H9 (cell line): ENCODE results near the gene TMEM147. TPM values are rescaled to one million over a fixed set of nuclear protein-coding genes. Genes with fewer than 3 reads are reported as not detected.
A peak's percentile ranks its signal among the peaks of the same experiment; 100 is the strongest.

Experiments used
- DNase-seq: peaks from one replicate; pipeline ENCODE4 v3.0.0-alpha.2; 2017
- H2AFZ ChIP-seq: one replicate; pipeline ENCODE4 v1.6.1; 2013; ENCODE audit warnings: mild to moderate bottlenecking, low read length, control low read depth, moderate library complexity
- H2AK5ac ChIP-seq: 2 replicates; pipeline ENCODE4 v1.6.1; 2013; ENCODE audit warnings: low read length, control low read depth, mixed read lengths; ENCODE audit not compliant: insufficient read length
- H2BK120ac ChIP-seq: one replicate; pipeline ENCODE4 v1.6.1; 2013; ENCODE audit warnings: low read depth, mild to moderate bottlenecking, low read length, control low read depth, inconsistent platforms; ENCODE audit not compliant: poor library complexity, severe bottlenecking
- H2BK12ac ChIP-seq: 2 replicates; pipeline ENCODE4 v1.6.1; 2013; ENCODE audit warnings: low read length, control low read depth, mixed read lengths, low read depth; ENCODE audit not compliant: insufficient read length
- H2BK15ac ChIP-seq: 2 replicates; pipeline ENCODE4 v1.6.1; 2013; ENCODE audit warnings: low read depth, low read length, control low read depth
- H2BK20ac ChIP-seq: one replicate; pipeline ENCODE4 v1.6.1; 2013; ENCODE audit warnings: low read depth, mild to moderate bottlenecking, low read length, control low read depth, inconsistent platforms; ENCODE audit not compliant: poor library complexity, severe bottlenecking
- H2BK5ac ChIP-seq: 2 replicates; pipeline ENCODE4 v1.6.1; 2013; ENCODE audit warnings: low read length, control low read depth, mixed read lengths; ENCODE audit not compliant: insufficient read length
- H3K14ac ChIP-seq: 2 replicates; pipeline ENCODE4 v1.6.1; 2013; ENCODE audit warnings: low read length, control low read depth; ENCODE audit not compliant: insufficient read depth
- H3K18ac ChIP-seq: 2 replicates; pipeline ENCODE4 v1.6.1; 2013; ENCODE audit warnings: low read depth, mild to moderate bottlenecking, mixed read lengths, low read length, control low read depth; ENCODE audit not compliant: insufficient read length
- H3K23ac ChIP-seq: 2 replicates; pipeline ENCODE4 v1.6.1; 2013; ENCODE audit warnings: low read length, control low read depth, mixed read lengths, low read depth; ENCODE audit not compliant: insufficient read length
- H3K23me2 ChIP-seq: 2 replicates; pipeline ENCODE4 v1.6.1; 2013; ENCODE audit warnings: low read depth, mild to moderate bottlenecking, mixed read lengths, low read length, control low read depth; ENCODE audit not compliant: insufficient read length, poor library complexity, severe bottlenecking
- H3K27ac ChIP-seq: 2 replicates; pipeline ENCODE4 v1.5.1; 2013; ENCODE audit warnings: low read length, control low read depth, mixed read lengths, low read depth; ENCODE audit not compliant: insufficient read length
- H3K27me3 ChIP-seq: 2 replicates; pipeline ENCODE4 v1.6.1; 2013; ENCODE audit warnings: low read length, control low read depth, inconsistent platforms; ENCODE audit not compliant: insufficient read depth
- H3K4ac ChIP-seq: 2 replicates; pipeline ENCODE4 v1.6.1; 2013; ENCODE audit warnings: low read depth, mild to moderate bottlenecking, control low read depth, inconsistent platforms, low read length, moderate library complexity
- H3K4me1 ChIP-seq: 2 replicates; pipeline ENCODE4 v1.6.1; 2013; ENCODE audit warnings: low read length, control low read depth, inconsistent platforms; ENCODE audit not compliant: insufficient read depth
- H3K4me2 ChIP-seq: 2 replicates; pipeline ENCODE4 v1.6.1; 2013; ENCODE audit warnings: low read length, control low read depth, mixed read lengths; ENCODE audit not compliant: insufficient read length, insufficient read depth
- H3K56ac ChIP-seq: 2 replicates; pipeline ENCODE4 v1.6.1; 2013; ENCODE audit warnings: low read depth, mild to moderate bottlenecking, mixed read lengths, low read length, control low read depth; ENCODE audit not compliant: insufficient read length
- H3K79me1 ChIP-seq: 2 replicates; pipeline ENCODE4 v1.6.1; 2013; ENCODE audit warnings: low read depth, mild to moderate bottlenecking, moderate library complexity, low read length, control low read depth, inconsistent platforms; ENCODE audit not compliant: insufficient read depth, poor library complexity, severe bottlenecking
- H3K79me2 ChIP-seq: 2 replicates; pipeline ENCODE4 v1.6.1; 2013; ENCODE audit warnings: low read length, control low read depth, inconsistent platforms; ENCODE audit not compliant: insufficient read depth
- H3K9ac ChIP-seq: 2 replicates; pipeline ENCODE4 v1.6.1; 2013; ENCODE audit warnings: low read length, control low read depth, mixed read lengths; ENCODE audit not compliant: insufficient read length; ENCODE audit errors: extremely low read depth
- H3K9me3 ChIP-seq: one replicate; pipeline ENCODE4 v1.6.1; 2013; ENCODE audit warnings: low read depth, low read length, inconsistent platforms; ENCODE audit not compliant: control insufficient read depth
- H3T11ph ChIP-seq: one replicate; pipeline ENCODE4 v1.6.1; 2013; ENCODE audit warnings: mild to moderate bottlenecking, low read length, control low read depth, inconsistent platforms
- H4K20me1 ChIP-seq: one replicate; pipeline ENCODE4 v1.6.1; 2013; ENCODE audit not compliant: control insufficient read depth, insufficient read length, insufficient read depth
- H4K5ac ChIP-seq: 2 replicates; pipeline ENCODE4 v1.6.1; 2013; ENCODE audit warnings: low read depth, mild to moderate bottlenecking, mixed read lengths, low read length, control low read depth; ENCODE audit not compliant: insufficient read length
- H4K8ac ChIP-seq: replicated peaks from 2 replicates; pipeline ENCODE4 v1.6.1; 2013; ENCODE audit warnings: low read length, control low read depth, mixed read lengths, low read depth; ENCODE audit not compliant: insufficient read length
- H4K91ac ChIP-seq: 2 replicates; pipeline ENCODE4 v1.6.1; 2013; ENCODE audit warnings: low read depth, mild to moderate bottlenecking, moderate library complexity, mixed read lengths, low read length, control low read depth; ENCODE audit not compliant: insufficient read length
- H3K27ac Mint-ChIP-seq, 3 experiments: 2 replicates in 2 of 3; 3 replicates in 1 of 3; pipeline ENCODE4 v1.8.0; 2020 to 2021; ENCODE audit warnings: mixed read lengths in 3 of 3, mild to moderate bottlenecking in 1 of 3, moderate library complexity in 1 of 3
- H3K27me3 Mint-ChIP-seq: 2 replicates; pipeline ENCODE4 v1.8.0; 2021; ENCODE audit warnings: low read depth, mild to moderate bottlenecking, moderate library complexity, mixed read lengths
- H3K36me3 Mint-ChIP-seq, 3 experiments: 2 replicates in 2 of 3; 3 replicates in 1 of 3; pipeline ENCODE4 v1.8.0; 2020 to 2021; ENCODE audit warnings: low read depth in 3 of 3, mixed read lengths in 3 of 3; ENCODE audit not compliant: insufficient read depth in 1 of 3
- H3K4me1 Mint-ChIP-seq, 2 experiments: 2 replicates each; pipeline ENCODE4 v1.8.0; 2020; ENCODE audit warnings: mixed read lengths in 2 of 2
- H3K4me3 Mint-ChIP-seq, 2 experiments: 2 replicates in 1 of 2; 3 replicates in 1 of 2; pipeline ENCODE4 v1.8.0; 2020 to 2021; ENCODE audit warnings: mild to moderate bottlenecking in 2 of 2, mixed read lengths in 2 of 2, moderate library complexity in 1 of 2
- H3K9me3 Mint-ChIP-seq, 2 experiments: 2 replicates in 1 of 2; 3 replicates in 1 of 2; pipeline ENCODE4 v1.8.0; 2020; ENCODE audit warnings: mild to moderate bottlenecking in 2 of 2, mixed read lengths in 2 of 2, moderate library complexity in 1 of 2
- WGBS: extraction: QIAGEN DNeasy Blood & Tissue Kit; methylation state at CpG from one replicate; pipeline ENCODE4 v1.1.7; 2013; ENCODE audit warnings: missing lambda C conversion rate, low lambda C conversion rate, mixed read lengths; ENCODE audit not compliant: insufficient read length; ENCODE audit errors: extremely low coverage; 5-methylcytosine and 5-hydroxymethylcytosine counted together
- total RNA-seq: library from RNA; stranded (reverse); gene quantifications from 2 replicates; pipeline ENCODE4 v1.2.1, GENCODE V29; 2021
- TF ChIP-seq, protein P1 (sequence below): fragments of 200-600 bp; sonication (generic); conservative IDR thresholded peaks from 3 replicates; pipeline ENCODE4 v1.8.0; 2021; ENCODE audit warnings: antibody characterized with exemption, mild to moderate bottlenecking

Gene TMEM147
- total RNA-seq, 1 experiment from 2014 or later, result 125 TPM

DNA sequence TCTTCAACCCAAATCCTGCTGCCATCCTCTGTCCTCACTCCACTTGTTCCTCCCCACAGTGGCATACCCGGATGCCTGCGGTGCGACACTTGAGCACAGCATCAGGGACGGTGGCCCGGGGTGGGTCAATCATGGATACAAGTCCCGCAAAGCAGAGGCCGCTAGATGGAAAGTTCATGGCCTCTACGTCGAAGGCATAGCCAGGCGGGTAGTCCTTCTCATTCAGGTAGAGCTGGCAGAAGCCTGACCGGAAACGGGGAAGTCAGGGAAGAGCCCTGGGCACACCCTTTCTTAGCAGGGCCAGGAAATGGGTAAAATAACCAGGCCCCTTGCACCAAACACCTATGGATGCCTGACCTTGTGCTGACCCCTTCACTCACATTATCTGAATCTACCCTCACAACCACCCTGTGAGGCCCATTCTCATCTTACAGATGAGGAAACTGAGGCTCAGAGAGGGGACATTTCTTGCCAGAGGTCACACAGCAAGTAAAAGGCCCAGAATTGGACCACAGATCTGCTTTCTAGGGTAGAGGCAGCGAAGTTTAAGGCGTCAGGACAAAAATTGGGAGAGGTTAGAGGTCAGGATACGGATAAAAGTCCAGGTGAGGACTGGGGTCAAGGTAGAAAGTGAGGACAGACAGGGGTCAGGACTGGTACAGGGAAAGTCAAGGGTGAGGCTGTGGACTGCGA is 11.6 kb downstream of the TMEM147 start:
- H3K4ac ChIP-seq, result no peak overlapping the region
- H4K91ac ChIP-seq, result no peak overlapping the region
- H3K23ac ChIP-seq, result no peak overlapping the region
- TF ChIP-seq, protein P1, sequence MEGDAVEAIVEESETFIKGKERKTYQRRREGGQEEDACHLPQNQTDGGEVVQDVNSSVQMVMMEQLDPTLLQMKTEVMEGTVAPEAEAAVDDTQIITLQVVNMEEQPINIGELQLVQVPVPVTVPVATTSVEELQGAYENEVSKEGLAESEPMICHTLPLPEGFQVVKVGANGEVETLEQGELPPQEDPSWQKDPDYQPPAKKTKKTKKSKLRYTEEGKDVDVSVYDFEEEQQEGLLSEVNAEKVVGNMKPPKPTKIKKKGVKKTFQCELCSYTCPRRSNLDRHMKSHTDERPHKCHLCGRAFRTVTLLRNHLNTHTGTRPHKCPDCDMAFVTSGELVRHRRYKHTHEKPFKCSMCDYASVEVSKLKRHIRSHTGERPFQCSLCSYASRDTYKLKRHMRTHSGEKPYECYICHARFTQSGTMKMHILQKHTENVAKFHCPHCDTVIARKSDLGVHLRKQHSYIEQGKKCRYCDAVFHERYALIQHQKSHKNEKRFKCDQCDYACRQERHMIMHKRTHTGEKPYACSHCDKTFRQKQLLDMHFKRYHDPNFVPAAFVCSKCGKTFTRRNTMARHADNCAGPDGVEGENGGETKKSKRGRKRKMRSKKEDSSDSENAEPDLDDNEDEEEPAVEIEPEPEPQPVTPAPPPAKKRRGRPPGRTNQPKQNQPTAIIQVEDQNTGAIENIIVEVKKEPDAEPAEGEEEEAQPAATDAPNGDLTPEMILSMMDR, result no peak
- WGBS, result no CpG with 5 or more reads among the region's 16 CpGs
- H3K23me2 ChIP-seq, result peaks cover 7% of the 10 kb centered on the region
- no peak for DNase-seq
- H3K4me1 ChIP-seq, result no peaks in the 10 kb centered on the region
- H2BK12ac ChIP-seq, result no peak overlapping the region
- Mint-ChIP-seq H3K4me3 (peak overlapping the region; percentile 85 to 90), H3K27ac (peak overlapping the region in 1 of 3 experiments; percentile 4; a peak in 1 of 7 replicates), H3K27me3 (peaks cover 70% of the 10 kb centered on the region), H3K9me3 (no peaks in the 10 kb centered on the region), H3K36me3 (no peaks in the 10 kb centered on the region; a peak in 1 of 7 replicates), H3K4me1 (peaks cover 9 to 14% of the 10 kb centered on the region in 2 experiments)
- no peaks in the 10 kb centered on the region for H4K20me1 ChIP-seq
- no peak overlapping the region for H2BK20ac ChIP-seq
- H2BK15ac ChIP-seq, result no peak overlapping the region
- no peak overlapping the region for H4K5ac ChIP-seq
- no peak overlapping the region for H2BK5ac ChIP-seq
- no peak overlapping the region for H2AK5ac ChIP-seq
- H3K4me2 ChIP-seq, result peak overlapping the region; percentile 83
- no peak overlapping the region for H3K18ac ChIP-seq
- H3K79me1 ChIP-seq, result no peaks in the 10 kb centered on the region
- no peak overlapping the region for H3T11ph ChIP-seq
- H2AFZ ChIP-seq, result no peak overlapping the region
- H3K14ac ChIP-seq, result no peak overlapping the region
- H4K8ac ChIP-seq, result no peak overlapping the region
- H3K27me3 ChIP-seq, result peaks cover 3% of the 10 kb centered on the region; the same call in 1 of the 2 replicates
- no peaks in the 10 kb centered on the region; the same call in 1 of the 2 replicates for H3K79me2 ChIP-seq
- no peak overlapping the region for H3K27ac ChIP-seq
- H2BK120ac ChIP-seq, result no peak overlapping the region
- H3K9me3 ChIP-seq, result no peaks in the 10 kb centered on the region
- H3K9ac ChIP-seq, result no peak overlapping the region
- H3K56ac ChIP-seq, result no peak overlapping the region
